GM10266 (cell line): ENCODE data around the gene ALPP.
"Not testable (repeated sequence)": the region's sequence is repeated elsewhere in the genome, so short reads cannot be mapped to it uniquely, and the experiment has no call there.

Experiments
- DNase-seq: peaks from one replicate; pipeline ENCODE4 v3.0.0; 2012; ENCODE audit errors: extremely low spot score
- CTCF ChIP-seq: IDR thresholded peaks from 2 replicates; pipeline ENCODE4 v1.5.1; 2012; ENCODE audit warnings: mild to moderate bottlenecking, low read depth; ENCODE audit not compliant: control insufficient read depth, insufficient read depth; ENCODE audit errors: missing control alignments

ALPP gene

GRCh38 chr2:232388324-232388891 lies 9.9 kb downstream of the ALPP start:
- TF ChIP-seq CTCF = no peak
- no peak for DNase-seq

GRCh38 chr2:232389327-232389726 lies 10.8 kb downstream of the ALPP start:
- no peak for TF ChIP-seq CTCF
- no peak for DNase-seq

GRCh38 chr2:232390661-232391060 lies 12.1 kb downstream of the ALPP start:
- TF ChIP-seq CTCF = no peak
- no peak for DNase-seq

- no peak for TF ChIP-seq CTCF
- no peak for DNase-seq
These were observed 15.0 kb downstream of the ALPP start for GRCh38 chr2:232393556-232393955.

GRCh38 chr2:232394431-232394830 lies 15.9 kb downstream of the ALPP start:
- not testable (repeated sequence) for DNase-seq

- TF ChIP-seq CTCF = no peak
These were observed 17.0 kb downstream of the ALPP start for GRCh38 chr2:232395586-232395985.

GRCh38 chr2:232396683-232397082 lies 18.1 kb downstream of the ALPP start:
- TF ChIP-seq CTCF = no peak
- DNase-seq = no peak

More at GRCh38 chr2:232395586-232395985, 17.0 kb downstream of the ALPP start:
- DNase-seq = no peak
